Right lobe of liver (tissue), 4 donors: Measurements from ENCODE around the gene RAD54L2.

Source experiments
- CTCF ChIP-seq, 4 donors: fragments of 200-600 bp in 3 of 4; fragments of 450-650 bp in 1 of 4; IDR thresholded peaks; one replicate each; pipeline versions ENCODE4 v1.5.1 to v1.8.0; 2016 to 2022; ENCODE audit warnings: antibody characterized with exemption in 4 of 4, mild to moderate bottlenecking in 2 of 4
- POLR2A ChIP-seq: fragments of 450-650 bp; IDR thresholded peaks from one replicate; pipeline ENCODE4 v1.6.1; 2017; ENCODE audit warnings: antibody characterized with exemption, mild to moderate bottlenecking
- donor health status: DM: no; HTN: no; CAD: no.
- donor health status: DM: no; HTN: no; CAD: no.
- donor health status: DM: no; HTN: yes; CAD: no.

- TF ChIP-seq POLR2A (no peak), CTCF (IDR thresholded peaks at IDR 0.05) (no peak)
Measured at GRCh38 chr3:51500632-51501131, 37.8 kb upstream of the RAD54L2 start.
